Smooth muscle cell (in vitro differentiated cells): ENCODE data around the gene GLDC. TPM values are rescaled to one million over a fixed set of nuclear protein-coding genes. Genes with fewer than 3 reads are reported as not detected.

ENCODE experiments used
- DNase-seq: peaks from one replicate; lab custom pipeline; 2025; ENCODE audit not compliant: unreplicated experiment; lab: John Stamatoyannopoulos, UW
- H2AFZ ChIP-seq: fragments of 200-600 bp; sonication (generic); 2 replicates; pipeline ENCODE4 v1.6.0; 2016; ENCODE audit warnings: antibody characterized with exemption, low read depth, mild to moderate bottlenecking
- H3F3A ChIP-seq: fragments of 200-600 bp; sonication (generic); 2 replicates; pipeline ENCODE4 v1.6.0; 2017; ENCODE audit warnings: antibody characterized with exemption, low read depth
- H3K27ac ChIP-seq: fragments of 200-600 bp; sonication (generic); 2 replicates; pipeline ENCODE4 v1.5.1; 2016; ENCODE audit warnings: low read depth, mild to moderate bottlenecking
- H3K27me3 ChIP-seq: fragments of 200-600 bp; sonication (generic); 2 replicates; pipeline ENCODE4 v1.6.1; 2016; ENCODE audit warnings: low read depth, mild to moderate bottlenecking
- H3K36me3 ChIP-seq: fragments of 200-600 bp; sonication (generic); 2 replicates; pipeline ENCODE4 v1.5.1; 2016; ENCODE audit warnings: low read depth
- H3K4me1 ChIP-seq: fragments of 200-600 bp; sonication (generic); 2 replicates; pipeline ENCODE4 v1.5.1; 2016; ENCODE audit warnings: low read depth
- H3K4me2 ChIP-seq: fragments of 200-600 bp; sonication (generic); 2 replicates; pipeline ENCODE4 v1.6.0; 2016; ENCODE audit warnings: mild to moderate bottlenecking
- H3K4me3 ChIP-seq: fragments of 200-600 bp; sonication (generic); 2 replicates; pipeline ENCODE4 v1.5.1; 2016; ENCODE audit warnings: mild to moderate bottlenecking
- H3K79me2 ChIP-seq: fragments of 200-600 bp; sonication (generic); 2 replicates; pipeline ENCODE4 v1.6.0; 2016; ENCODE audit warnings: low read depth, mild to moderate bottlenecking
- H3K9ac ChIP-seq: fragments of 200-600 bp; sonication (generic); 2 replicates; pipeline ENCODE4 v1.6.0; 2016; ENCODE audit warnings: low read depth
- H3K9me3 ChIP-seq: fragments of 200-600 bp; sonication (generic); replicated peaks from 2 replicates; pipeline ENCODE4 v1.5.1; 2016; ENCODE audit warnings: low read depth
- H4K20me1 ChIP-seq: fragments of 200-600 bp; sonication (generic); 2 replicates; pipeline ENCODE4 v1.6.0; 2016; ENCODE audit warnings: low read depth
- WGBS: methylation state at CpG from one replicate; pipeline ENCODE4 v1.1.7; 2016; ENCODE audit warnings: low lambda C conversion rate; 5-methylcytosine and 5-hydroxymethylcytosine counted together
- polyA plus RNA-seq: library from polyadenylated mRNA; unstranded; fragments of >200 nt; fragmentation: Nextera tagmentation; extraction: Ambion mirVana; gene quantifications from 2 replicates; pipeline ENCODE4 v1.2.1, GENCODE V29; 2016
- total RNA-seq: library from RNA; depleted of rRNA; stranded (reverse); fragments of >200 nt; gene quantifications from 2 replicates; pipeline ENCODE4 v1.2.3, GENCODE V29; 2014
- TF ChIP-seq, protein P1 (sequence below): fragments of 200-600 bp; sonication (generic); IDR thresholded peaks from 2 replicates; pipeline ENCODE4 v1.5.1; 2017; ENCODE audit warnings: borderline replicate concordance, mild to moderate bottlenecking, antibody characterized with exemption; ENCODE audit not compliant: insufficient read depth, poor library complexity, severe bottlenecking

GLDC gene
- total and polyA plus RNA-seq, 2 experiments from 2014 or later: 0.13 to 0.45 TPM

DNA sequence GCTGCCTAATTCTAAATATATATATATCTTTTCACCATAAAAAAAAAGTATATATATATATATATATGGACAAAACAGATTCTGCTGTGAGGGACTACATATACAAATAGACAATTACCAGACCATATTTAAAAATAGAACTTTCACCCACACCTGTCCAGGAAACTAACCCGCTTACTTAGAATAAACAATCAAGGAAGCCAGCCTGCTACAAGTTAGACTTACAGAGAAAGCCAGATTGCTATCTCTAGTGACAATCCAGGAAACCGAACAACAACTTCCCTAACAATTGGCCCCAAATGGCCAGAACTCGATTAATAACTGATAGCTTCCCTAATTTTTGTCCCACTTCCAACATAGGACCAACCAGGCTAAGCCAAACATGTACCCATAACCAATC lies 5.9 kb downstream of the GLDC start:
- TF ChIP-seq, protein P1, sequence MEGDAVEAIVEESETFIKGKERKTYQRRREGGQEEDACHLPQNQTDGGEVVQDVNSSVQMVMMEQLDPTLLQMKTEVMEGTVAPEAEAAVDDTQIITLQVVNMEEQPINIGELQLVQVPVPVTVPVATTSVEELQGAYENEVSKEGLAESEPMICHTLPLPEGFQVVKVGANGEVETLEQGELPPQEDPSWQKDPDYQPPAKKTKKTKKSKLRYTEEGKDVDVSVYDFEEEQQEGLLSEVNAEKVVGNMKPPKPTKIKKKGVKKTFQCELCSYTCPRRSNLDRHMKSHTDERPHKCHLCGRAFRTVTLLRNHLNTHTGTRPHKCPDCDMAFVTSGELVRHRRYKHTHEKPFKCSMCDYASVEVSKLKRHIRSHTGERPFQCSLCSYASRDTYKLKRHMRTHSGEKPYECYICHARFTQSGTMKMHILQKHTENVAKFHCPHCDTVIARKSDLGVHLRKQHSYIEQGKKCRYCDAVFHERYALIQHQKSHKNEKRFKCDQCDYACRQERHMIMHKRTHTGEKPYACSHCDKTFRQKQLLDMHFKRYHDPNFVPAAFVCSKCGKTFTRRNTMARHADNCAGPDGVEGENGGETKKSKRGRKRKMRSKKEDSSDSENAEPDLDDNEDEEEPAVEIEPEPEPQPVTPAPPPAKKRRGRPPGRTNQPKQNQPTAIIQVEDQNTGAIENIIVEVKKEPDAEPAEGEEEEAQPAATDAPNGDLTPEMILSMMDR: no peak
- 88% methylated on average over 3 of the region's 3 CpGs for WGBS

DNA sequence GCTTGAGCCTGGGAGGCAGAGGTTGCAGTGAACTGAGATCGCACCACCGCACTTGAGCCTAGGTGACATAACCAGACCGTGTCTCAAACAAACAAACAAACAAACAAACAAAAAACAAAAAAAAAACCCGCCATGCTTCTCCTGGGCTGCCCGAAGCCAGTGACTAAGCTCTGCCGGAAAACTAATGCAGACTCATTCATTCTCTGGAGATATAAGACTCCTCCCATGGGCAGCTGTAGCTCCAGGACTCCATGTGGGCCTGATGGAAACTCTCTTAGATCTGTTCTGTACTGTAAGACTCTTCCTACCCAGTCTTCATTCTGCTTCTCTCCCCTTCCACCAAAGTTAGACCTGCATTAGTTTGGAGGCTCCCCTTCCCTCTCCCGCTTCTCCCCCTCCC lies 11.1 kb downstream of the GLDC start:
- Histone ChIP-seq H3K9ac (no peak overlapping the region), H3K9me3 (no peaks in the 10 kb centered on the region), H3K36me3 (no peaks in the 10 kb centered on the region), H3K4me2 (no peak overlapping the region), H3K27ac (no peak overlapping the region), H3K79me2 (no peaks in the 10 kb centered on the region), H2AFZ (no peak overlapping the region), H3K4me1 (peaks cover 5% of the 10 kb centered on the region), H4K20me1 (no peaks in the 10 kb centered on the region), H3F3A (no peaks in the 10 kb centered on the region), H3K27me3 (no peaks in the 10 kb centered on the region), H3K4me3 (no peak overlapping the region)
- WGBS: 92% methylated on average over 7 of the region's 7 CpGs
- TF ChIP-seq, protein P1: no peak
- no peak for DNase-seq

More for the DNA sequence above, 5.9 kb downstream of the GLDC start:
- Histone ChIP-seq H2AFZ (no peak overlapping the region), H3K9me3 (no peaks in the 10 kb centered on the region), H4K20me1 (no peaks in the 10 kb centered on the region), H3K4me1 (peaks cover 3% of the 10 kb centered on the region), H3K4me3 (no peak overlapping the region), H3K36me3 (no peaks in the 10 kb centered on the region), H3F3A (no peaks in the 10 kb centered on the region), H3K4me2 (no peak overlapping the region), H3K27me3 (peaks cover 22% of the 10 kb centered on the region), H3K79me2 (no peaks in the 10 kb centered on the region), H3K27ac (no peak overlapping the region), H3K9ac (no peak overlapping the region)
- DNase-seq: no peak

DNA sequence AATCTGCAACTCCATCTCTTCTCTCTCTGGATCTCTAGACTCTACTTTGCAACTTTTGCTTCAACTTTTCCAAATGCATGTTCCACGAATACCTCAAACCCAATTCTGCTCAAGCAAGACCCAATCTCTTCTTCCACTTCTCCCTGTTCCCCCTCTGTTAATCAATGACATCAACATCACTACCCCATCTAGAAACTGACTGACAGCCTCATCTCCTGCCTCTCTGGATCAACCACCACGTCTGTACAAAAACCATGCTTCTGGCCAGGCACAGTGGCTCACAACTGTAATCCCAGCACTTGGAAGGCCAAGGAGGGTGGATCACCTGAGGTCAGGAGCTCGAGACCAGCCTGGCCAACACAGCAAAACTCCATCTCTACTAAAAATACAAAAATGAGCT lies 12.2 kb downstream of the GLDC start:
- Histone ChIP-seq H4K20me1 (no peaks in the 10 kb centered on the region), H3K9me3 (no peaks in the 10 kb centered on the region), H3K36me3 (no peaks in the 10 kb centered on the region), H3K4me3 (no peak overlapping the region), H3K27me3 (no peaks in the 10 kb centered on the region), H3K79me2 (no peaks in the 10 kb centered on the region), H3K9ac (no peak overlapping the region), H3K4me1 (peaks cover 5% of the 10 kb centered on the region), H3F3A (no peaks in the 10 kb centered on the region), H3K27ac (no peak overlapping the region), H2AFZ (no peak overlapping the region), H3K4me2 (no peak overlapping the region)
- TF ChIP-seq, protein P1: no peak
- 81% methylated on average over 3 of the region's 3 CpGs for WGBS
- no peak for DNase-seq

DNA sequence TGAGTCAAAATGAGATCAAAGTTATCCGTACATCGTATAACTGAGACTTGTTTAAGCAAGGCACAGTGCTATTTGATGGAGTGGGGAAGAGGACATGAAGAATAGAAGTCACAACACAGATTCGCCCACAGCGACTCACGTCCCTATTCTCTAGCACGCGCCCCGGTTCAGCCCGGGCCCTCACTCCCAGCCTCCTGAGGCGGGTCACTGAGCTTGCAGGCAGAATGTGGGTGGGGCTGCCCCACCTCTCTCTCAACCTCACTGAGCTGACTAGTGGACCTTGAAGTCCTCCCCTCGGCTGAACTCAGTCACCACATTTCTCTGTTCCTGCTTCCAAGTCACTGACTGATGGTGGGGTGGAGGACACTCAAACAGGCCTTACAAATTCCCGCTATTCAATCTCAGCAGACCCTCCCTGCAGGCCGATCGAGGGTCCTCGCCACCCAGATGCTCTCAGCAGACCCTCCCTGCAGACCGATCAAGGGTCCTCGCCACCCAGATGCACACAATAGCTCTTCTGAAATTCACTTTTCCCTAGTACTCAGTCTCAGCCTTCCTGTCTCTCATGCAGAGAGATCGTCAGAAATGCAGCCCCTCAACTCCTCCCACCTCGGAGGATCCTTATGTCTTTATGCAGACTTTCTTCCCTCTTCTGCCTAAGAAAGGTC lies 12.9 kb downstream of the GLDC start:
- peaks cover 5% of the 10 kb centered on the region for H3K4me1 ChIP-seq
- H3K4me2 ChIP-seq: no peak overlapping the region
- 73% methylated on average over 19 of the region's 19 CpGs for WGBS
- TF ChIP-seq, protein P1: no peak
- no peak for DNase-seq
- H3K4me3 ChIP-seq: no peak overlapping the region
- no peaks in the 10 kb centered on the region for H3F3A ChIP-seq
- H3K36me3 ChIP-seq: no peaks in the 10 kb centered on the region
- H3K9me3 ChIP-seq: no peaks in the 10 kb centered on the region
- H3K9ac ChIP-seq: no peak overlapping the region
- no peak overlapping the region for H2AFZ ChIP-seq
- no peak overlapping the region for H3K27ac ChIP-seq
- H3K27me3 ChIP-seq: no peaks in the 10 kb centered on the region
- no peaks in the 10 kb centered on the region for H3K79me2 ChIP-seq
- H4K20me1 ChIP-seq: no peaks in the 10 kb centered on the region
